A549 (cell line): ENCODE data around the gene IQCE.

Experiments
- E2F6 ChIP-seq: IDR thresholded peaks from 2 replicates; pipeline ENCODE4 v1.6.1; 2012; ENCODE audit warnings: low read depth, borderline replicate concordance
- GATA3 ChIP-seq: IDR thresholded peaks from 2 replicates; pipeline ENCODE4 v1.6.1; 2012; ENCODE audit warnings: borderline replicate concordance
- KDM1A ChIP-seq: fragments of 200-600 bp; sonication (generic); IDR thresholded peaks from 2 replicates; pipeline ENCODE4 v1.6.1; 2016; ENCODE audit warnings: low read depth, mild to moderate bottlenecking
- MAZ ChIP-seq: fragments of 150-350 bp; IDR thresholded peaks from 2 replicates; pipeline ENCODE4 v1.6.1; 2014; ENCODE audit warnings: antibody characterized with exemption, low read depth, low read length, borderline replicate concordance
- MYC ChIP-seq: IDR thresholded peaks from 2 replicates; pipeline ENCODE4 v1.6.1; 2012; ENCODE audit warnings: mild to moderate bottlenecking, inconsistent platforms, low read length, improper control_type of control experiment, borderline replicate concordance
- PHF8 ChIP-seq: fragments of 200-600 bp; sonication (generic); IDR thresholded peaks from 2 replicates; pipeline ENCODE4 v1.6.1; 2016; ENCODE audit warnings: low read depth, mild to moderate bottlenecking, antibody characterized with exemption, moderate library complexity, borderline replicate concordance
- POLR2A ChIP-seq: IDR thresholded peaks from 2 replicates; pipeline ENCODE4 v1.6.1; 2012; ENCODE audit warnings: mild to moderate bottlenecking, low read length
- RAD21 ChIP-seq, 2 experiments: fragments of >200 bp in 1 of 2; sonication (Bioruptor Twin) in 1 of 2; formaldehyde crosslinking in 1 of 2; IDR thresholded peaks in 1 of 2; conservative IDR thresholded peaks in 1 of 2; 2 replicates in 1 of 2; 3 replicates in 1 of 2; pipeline ENCODE4 v1.6.1; 2012 to 2018; ENCODE audit warnings: inconsistent platforms in 1 of 2
- TF ChIP-seq, protein P1 (sequence below): fragments of >200 bp; sonication (Bioruptor Twin); formaldehyde crosslinking; IDR thresholded peaks from 3 replicates; pipeline ENCODE4 v1.5.1; 2016
- TF ChIP-seq, protein P2 (sequence below): fragments of 200-600 bp; sonication (generic); IDR thresholded peaks from 2 replicates; pipeline ENCODE4 v1.6.1; 2016; ENCODE audit warnings: antibody characterized with exemption, mild to moderate bottlenecking, moderate library complexity

DNA sequence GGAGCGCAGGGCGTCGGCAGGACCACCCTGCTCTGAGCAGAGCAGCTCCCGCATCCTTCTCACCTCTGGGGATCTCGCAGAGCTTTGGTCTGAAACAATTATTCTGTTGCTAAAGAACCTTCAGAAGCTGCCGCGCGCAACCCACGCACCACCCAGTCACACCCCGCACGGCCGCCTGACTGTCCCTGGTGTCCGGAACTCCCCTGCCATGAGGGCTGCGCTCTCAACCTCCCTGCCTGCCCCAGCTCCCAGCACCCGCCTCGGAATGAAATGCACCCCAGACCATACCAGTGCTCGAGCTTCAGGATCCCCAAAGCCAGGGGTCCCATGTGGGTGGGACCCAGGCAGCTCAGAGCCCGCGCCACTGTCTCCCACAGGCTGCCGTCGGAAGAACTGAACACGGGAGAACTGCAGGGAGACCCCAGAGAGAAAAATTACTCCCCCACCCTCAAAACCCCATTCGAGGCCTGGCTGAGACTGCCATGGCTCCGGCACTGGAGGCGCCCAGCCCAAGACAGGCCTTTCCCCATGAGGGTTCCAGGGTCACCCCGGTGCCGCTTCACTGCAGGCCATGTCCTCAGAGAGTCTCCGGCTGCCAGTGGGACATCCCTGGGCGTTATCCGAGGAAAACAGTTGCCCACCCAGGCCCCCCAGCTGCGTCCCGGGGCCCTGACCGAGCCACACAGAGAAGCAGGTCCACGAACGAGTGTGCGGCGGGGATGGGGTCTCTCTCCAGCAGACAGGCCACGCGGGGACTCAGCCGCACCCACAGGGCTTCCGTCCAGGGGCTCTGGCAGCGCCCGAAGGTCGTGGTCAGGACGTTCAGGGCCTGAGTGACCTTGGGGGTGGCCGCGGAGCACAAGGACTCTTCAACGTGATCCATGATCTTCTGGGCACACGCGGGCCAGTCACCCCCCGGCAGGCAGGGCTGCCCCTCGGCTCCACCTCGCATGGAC, 15.6 kb upstream of the IQCE start:
- TF ChIP-seq MAZ (no peak), E2F6 (no peak), RAD21 (conservative IDR thresholded peaks at IDR 0.05 in 1 of 2, IDR thresholded peaks at IDR 0.05 in 1 of 2) (no peak), PHF8 (no peak), GATA3 (no peak), MYC (no peak), KDM1A (no peak), POLR2A (no peak)
- TF ChIP-seq, protein P1, sequence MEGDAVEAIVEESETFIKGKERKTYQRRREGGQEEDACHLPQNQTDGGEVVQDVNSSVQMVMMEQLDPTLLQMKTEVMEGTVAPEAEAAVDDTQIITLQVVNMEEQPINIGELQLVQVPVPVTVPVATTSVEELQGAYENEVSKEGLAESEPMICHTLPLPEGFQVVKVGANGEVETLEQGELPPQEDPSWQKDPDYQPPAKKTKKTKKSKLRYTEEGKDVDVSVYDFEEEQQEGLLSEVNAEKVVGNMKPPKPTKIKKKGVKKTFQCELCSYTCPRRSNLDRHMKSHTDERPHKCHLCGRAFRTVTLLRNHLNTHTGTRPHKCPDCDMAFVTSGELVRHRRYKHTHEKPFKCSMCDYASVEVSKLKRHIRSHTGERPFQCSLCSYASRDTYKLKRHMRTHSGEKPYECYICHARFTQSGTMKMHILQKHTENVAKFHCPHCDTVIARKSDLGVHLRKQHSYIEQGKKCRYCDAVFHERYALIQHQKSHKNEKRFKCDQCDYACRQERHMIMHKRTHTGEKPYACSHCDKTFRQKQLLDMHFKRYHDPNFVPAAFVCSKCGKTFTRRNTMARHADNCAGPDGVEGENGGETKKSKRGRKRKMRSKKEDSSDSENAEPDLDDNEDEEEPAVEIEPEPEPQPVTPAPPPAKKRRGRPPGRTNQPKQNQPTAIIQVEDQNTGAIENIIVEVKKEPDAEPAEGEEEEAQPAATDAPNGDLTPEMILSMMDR, result no peak
- TF ChIP-seq, protein P2, sequence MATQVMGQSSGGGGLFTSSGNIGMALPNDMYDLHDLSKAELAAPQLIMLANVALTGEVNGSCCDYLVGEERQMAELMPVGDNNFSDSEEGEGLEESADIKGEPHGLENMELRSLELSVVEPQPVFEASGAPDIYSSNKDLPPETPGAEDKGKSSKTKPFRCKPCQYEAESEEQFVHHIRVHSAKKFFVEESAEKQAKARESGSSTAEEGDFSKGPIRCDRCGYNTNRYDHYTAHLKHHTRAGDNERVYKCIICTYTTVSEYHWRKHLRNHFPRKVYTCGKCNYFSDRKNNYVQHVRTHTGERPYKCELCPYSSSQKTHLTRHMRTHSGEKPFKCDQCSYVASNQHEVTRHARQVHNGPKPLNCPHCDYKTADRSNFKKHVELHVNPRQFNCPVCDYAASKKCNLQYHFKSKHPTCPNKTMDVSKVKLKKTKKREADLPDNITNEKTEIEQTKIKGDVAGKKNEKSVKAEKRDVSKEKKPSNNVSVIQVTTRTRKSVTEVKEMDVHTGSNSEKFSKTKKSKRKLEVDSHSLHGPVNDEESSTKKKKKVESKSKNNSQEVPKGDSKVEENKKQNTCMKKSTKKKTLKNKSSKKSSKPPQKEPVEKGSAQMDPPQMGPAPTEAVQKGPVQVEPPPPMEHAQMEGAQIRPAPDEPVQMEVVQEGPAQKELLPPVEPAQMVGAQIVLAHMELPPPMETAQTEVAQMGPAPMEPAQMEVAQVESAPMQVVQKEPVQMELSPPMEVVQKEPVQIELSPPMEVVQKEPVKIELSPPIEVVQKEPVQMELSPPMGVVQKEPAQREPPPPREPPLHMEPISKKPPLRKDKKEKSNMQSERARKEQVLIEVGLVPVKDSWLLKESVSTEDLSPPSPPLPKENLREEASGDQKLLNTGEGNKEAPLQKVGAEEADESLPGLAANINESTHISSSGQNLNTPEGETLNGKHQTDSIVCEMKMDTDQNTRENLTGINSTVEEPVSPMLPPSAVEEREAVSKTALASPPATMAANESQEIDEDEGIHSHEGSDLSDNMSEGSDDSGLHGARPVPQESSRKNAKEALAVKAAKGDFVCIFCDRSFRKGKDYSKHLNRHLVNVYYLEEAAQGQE, result no peak
